Ovary (tissue), 3 donors: ENCODE measurements around the gene TMCC3.

Source experiments
- EP300 ChIP-seq: sonication (generic); formaldehyde crosslinking; IDR thresholded peaks from one replicate; pipeline ENCODE4 v1.6.1; 2017; ENCODE audit warnings: antibody characterized with exemption
- TF ChIP-seq, protein P1 (sequence below), 3 donors: fragments of 450-650 bp in 2 of 3; fragments of 200-600 bp in 1 of 3; IDR thresholded peaks; one replicate each; pipeline versions ENCODE4 v1.5.1 to v1.8.0; 2016 to 2022; ENCODE audit warnings: antibody characterized with exemption in 3 of 3, mild to moderate bottlenecking in 1 of 3
- donor health status: DM: no; HTN: no; CAD: no.

DNA sequence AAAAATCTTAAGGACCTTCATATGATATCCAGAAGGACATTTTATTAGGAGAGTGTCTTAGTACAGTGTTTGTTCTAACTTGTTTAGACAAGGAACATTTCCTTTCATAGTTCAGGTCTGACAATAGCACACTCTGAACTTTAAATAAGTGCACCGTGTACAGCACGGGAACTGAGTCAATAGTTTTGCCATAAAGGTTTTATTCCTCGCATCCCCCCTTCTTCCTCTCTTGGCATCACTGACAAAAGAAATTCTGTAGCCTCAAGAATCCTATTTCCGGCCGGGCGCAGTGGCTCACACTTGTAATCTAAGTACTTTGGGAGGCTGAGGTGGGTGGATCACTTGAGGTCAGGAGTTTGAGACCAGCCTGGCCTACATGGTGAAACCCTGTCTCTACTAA lies 58.3 kb downstream of the TMCC3 start:
- TF ChIP-seq, protein P1, sequence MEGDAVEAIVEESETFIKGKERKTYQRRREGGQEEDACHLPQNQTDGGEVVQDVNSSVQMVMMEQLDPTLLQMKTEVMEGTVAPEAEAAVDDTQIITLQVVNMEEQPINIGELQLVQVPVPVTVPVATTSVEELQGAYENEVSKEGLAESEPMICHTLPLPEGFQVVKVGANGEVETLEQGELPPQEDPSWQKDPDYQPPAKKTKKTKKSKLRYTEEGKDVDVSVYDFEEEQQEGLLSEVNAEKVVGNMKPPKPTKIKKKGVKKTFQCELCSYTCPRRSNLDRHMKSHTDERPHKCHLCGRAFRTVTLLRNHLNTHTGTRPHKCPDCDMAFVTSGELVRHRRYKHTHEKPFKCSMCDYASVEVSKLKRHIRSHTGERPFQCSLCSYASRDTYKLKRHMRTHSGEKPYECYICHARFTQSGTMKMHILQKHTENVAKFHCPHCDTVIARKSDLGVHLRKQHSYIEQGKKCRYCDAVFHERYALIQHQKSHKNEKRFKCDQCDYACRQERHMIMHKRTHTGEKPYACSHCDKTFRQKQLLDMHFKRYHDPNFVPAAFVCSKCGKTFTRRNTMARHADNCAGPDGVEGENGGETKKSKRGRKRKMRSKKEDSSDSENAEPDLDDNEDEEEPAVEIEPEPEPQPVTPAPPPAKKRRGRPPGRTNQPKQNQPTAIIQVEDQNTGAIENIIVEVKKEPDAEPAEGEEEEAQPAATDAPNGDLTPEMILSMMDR (IDR thresholded peaks at IDR 0.05), result no peak
- TF ChIP-seq EP300, result no peak
